PC-3 (cell line): Measurements from ENCODE around the gene TRIM45. TPM values are rescaled to one million over a fixed set of nuclear protein-coding genes. Genes with fewer than 3 reads are reported as not detected.
"Not testable (repeated sequence)": the region's sequence is repeated elsewhere in the genome, so short reads cannot be mapped to it uniquely, and the experiment has no call there.

ENCODE experiments used
- ATAC-seq: fragments of 200-7000 bp; cut with Tn5 transposase; 2 replicates; pipeline ENCODE4 v1.9.1; 2020; ENCODE audit warnings: mild to moderate bottlenecking, moderate library complexity
- BruUV-seq: library from RNA; stranded (reverse); fragments of 400-500 nt; replicated peaks from 2 replicates; lab custom pipeline; 2021; lab: Mats Ljungman, UMichigan
- CTCF ChIA-PET: fragments of 300-600 bp; sonication (Branson Sonifier 250); formaldehyde crosslinking; loops from one replicate; lab custom pipeline; 2022; ENCODE audit warnings: antibody characterized with exemption; lab: Charles Lee
- POLR2A ChIA-PET: fragments of 300-600 bp; sonication (Branson Sonifier 250); formaldehyde crosslinking; loops from one replicate; lab custom pipeline; 2022; ENCODE audit warnings: antibody characterized with exemption; ENCODE audit not compliant: unreplicated experiment; lab: Charles Lee
- DNase-seq: peaks from one replicate; pipeline ENCODE4 v3.0.0-alpha.2; 2015
- H2AFZ ChIP-seq: fragments of 300-600 bp; sonication (generic); 2 replicates; pipeline ENCODE4 v1.6.0; 2016; ENCODE audit warnings: antibody characterized with exemption, low read length
- H3F3A ChIP-seq: fragments of 300-600 bp; sonication (generic); one replicate; pipeline ENCODE4 v1.6.0; 2017; ENCODE audit warnings: antibody characterized with exemption, low read length, control low read depth, mild to moderate bottlenecking; ENCODE audit not compliant: unreplicated experiment
- H3K27ac ChIP-seq: fragments of 300-600 bp; sonication (generic); 2 replicates; pipeline ENCODE4 v1.5.1; 2016; ENCODE audit warnings: mild to moderate bottlenecking, low read length
- H3K27me3 ChIP-seq: fragments of 300-600 bp; sonication (generic); 2 replicates; pipeline ENCODE4 v1.6.1; 2016; ENCODE audit warnings: low read length, mixed read lengths
- H3K36me3 ChIP-seq: fragments of 300-600 bp; sonication (generic); 2 replicates; pipeline ENCODE4 v1.6.1; 2016; ENCODE audit warnings: low read depth, mixed run types, low read length, mixed read lengths
- H3K4me1 ChIP-seq: fragments of 300-600 bp; sonication (generic); 2 replicates; pipeline ENCODE4 v1.5.1; 2016; ENCODE audit warnings: low read length; ENCODE audit not compliant: insufficient read depth
- H3K4me2 ChIP-seq: fragments of 300-600 bp; sonication (generic); 2 replicates; pipeline ENCODE4 v1.6.0; 2016; ENCODE audit warnings: low read length
- H3K4me3 ChIP-seq: fragments of 300-600 bp; sonication (generic); 2 replicates; pipeline ENCODE4 v1.5.1; 2016; ENCODE audit warnings: mild to moderate bottlenecking, low read length, mixed read lengths
- H3K79me2 ChIP-seq: fragments of 300-600 bp; sonication (generic); 2 replicates; pipeline ENCODE4 v1.6.1; 2017; ENCODE audit warnings: low read length, mixed read lengths
- H3K9ac ChIP-seq: fragments of 300-600 bp; sonication (generic); 2 replicates; pipeline ENCODE4 v1.6.0; 2016; ENCODE audit warnings: mild to moderate bottlenecking, low read length
- H3K9me2 ChIP-seq: fragments of 300-600 bp; sonication (generic); replicated peaks from 2 replicates; pipeline ENCODE4 v1.6.1; 2016; ENCODE audit warnings: mixed run types, low read length, mixed read lengths
- H3K9me3 ChIP-seq: fragments of 300-600 bp; sonication (generic); 2 replicates; pipeline ENCODE4 v1.6.1; 2016; ENCODE audit warnings: low read length, mixed read lengths
- H4K20me1 ChIP-seq: fragments of 300-600 bp; sonication (generic); 2 replicates; pipeline ENCODE4 v1.6.1; 2016; ENCODE audit warnings: low read length, mixed read lengths
- EZH2 ChIP-seq: fragments of 300-600 bp; sonication (generic); IDR thresholded peaks from one replicate; pipeline ENCODE4 v1.6.1; 2017; ENCODE audit warnings: antibody characterized with exemption, mild to moderate bottlenecking, low read length; ENCODE audit not compliant: unreplicated experiment
- EZH2phosphoT487 ChIP-seq: fragments of 300-600 bp; sonication (generic); IDR thresholded peaks from 2 replicates; pipeline ENCODE4 v1.6.1; 2018; ENCODE audit warnings: mild to moderate bottlenecking, antibody characterized with exemption, low read length, borderline replicate concordance
- intact Hi-C: fragments of 100-400 bp; cut with micrococcal nuclease; formaldehyde crosslinking; loops from 2 replicates; pipeline ENCODE4 v1.9.0; 2023
- total RNA-seq: library from RNA; depleted of rRNA; stranded (reverse); fragments of >200 nt; gene quantifications from 2 replicates; pipeline ENCODE4 v1.2.3, GENCODE V29; 2014
- TF ChIP-seq, protein P1 (sequence below): fragments of 300-600 bp; sonication (generic); conservative IDR thresholded peaks from 2 replicates; pipeline ENCODE4 v1.5.1; 2017; ENCODE audit warnings: antibody characterized with exemption, low read depth, mild to moderate bottlenecking, low read length

TRIM45 gene
- total RNA-seq, 1 experiment from 2014 or later, result 4.3 TPM

DNA sequence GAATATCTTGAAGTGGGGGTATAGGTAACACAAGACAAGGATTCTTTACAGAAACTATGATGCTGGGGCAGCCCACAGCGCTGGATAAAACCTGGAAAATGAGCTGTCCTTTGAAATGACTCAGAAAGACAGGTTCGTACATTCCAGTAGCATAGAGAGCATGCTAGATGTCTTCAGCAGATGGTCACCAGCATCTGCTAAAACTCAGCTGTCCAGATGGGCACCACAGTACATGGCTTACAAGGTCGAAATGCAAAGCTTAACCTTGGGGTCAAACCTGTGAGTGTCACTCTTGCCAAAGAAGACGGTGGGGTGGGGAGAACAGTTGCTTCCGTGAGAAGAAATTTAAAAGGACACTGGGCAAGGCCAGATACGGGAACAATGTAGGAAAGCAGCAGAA lies 41.3 kb upstream of the TRIM45 start:
- ATAC-seq, result no peak
- no peaks in the 10 kb centered on the region for H3K79me2 ChIP-seq
- intact Hi-C loops, result loop anchor here (1.0 to 5.0 kb wide), 2 partner anchors 15 to 119 kb away; no protein-coding TSS in a partner anchor
- no peak overlapping the region for H2AFZ ChIP-seq
- no peaks in the 10 kb centered on the region for H4K20me1 ChIP-seq
- ChIA-PET CTCF (no interaction called here), POLR2A (no interaction called here)
- TF ChIP-seq EZH2 (no peak), EZH2phosphoT487 (no peak)
- TF ChIP-seq, protein P1, sequence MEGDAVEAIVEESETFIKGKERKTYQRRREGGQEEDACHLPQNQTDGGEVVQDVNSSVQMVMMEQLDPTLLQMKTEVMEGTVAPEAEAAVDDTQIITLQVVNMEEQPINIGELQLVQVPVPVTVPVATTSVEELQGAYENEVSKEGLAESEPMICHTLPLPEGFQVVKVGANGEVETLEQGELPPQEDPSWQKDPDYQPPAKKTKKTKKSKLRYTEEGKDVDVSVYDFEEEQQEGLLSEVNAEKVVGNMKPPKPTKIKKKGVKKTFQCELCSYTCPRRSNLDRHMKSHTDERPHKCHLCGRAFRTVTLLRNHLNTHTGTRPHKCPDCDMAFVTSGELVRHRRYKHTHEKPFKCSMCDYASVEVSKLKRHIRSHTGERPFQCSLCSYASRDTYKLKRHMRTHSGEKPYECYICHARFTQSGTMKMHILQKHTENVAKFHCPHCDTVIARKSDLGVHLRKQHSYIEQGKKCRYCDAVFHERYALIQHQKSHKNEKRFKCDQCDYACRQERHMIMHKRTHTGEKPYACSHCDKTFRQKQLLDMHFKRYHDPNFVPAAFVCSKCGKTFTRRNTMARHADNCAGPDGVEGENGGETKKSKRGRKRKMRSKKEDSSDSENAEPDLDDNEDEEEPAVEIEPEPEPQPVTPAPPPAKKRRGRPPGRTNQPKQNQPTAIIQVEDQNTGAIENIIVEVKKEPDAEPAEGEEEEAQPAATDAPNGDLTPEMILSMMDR, result no peak
- H3K4me3 ChIP-seq, result no peak overlapping the region
- no peaks in the 10 kb centered on the region for H3K36me3 ChIP-seq
- H3K9me2 ChIP-seq, result no peaks in the 10 kb centered on the region
- H3K4me1 ChIP-seq, result peaks cover 56% of the 10 kb centered on the region
- peak; percentile 27 for DNase-seq
- 0 out of 2 replicates have a peak overlapping the region, but pooled peaks have one; percentile 30 for H3K9ac ChIP-seq
- H3K27ac ChIP-seq, result peak overlapping the region; percentile 59
- peak overlapping the region; percentile 20 for H3K4me2 ChIP-seq
- no peaks in the 10 kb centered on the region for H3K27me3 ChIP-seq
- peaks cover 4% of the 10 kb centered on the region for H3F3A ChIP-seq
- no peaks in the 10 kb centered on the region for H3K9me3 ChIP-seq
- BruUV-seq, result no TSS peak

DNA sequence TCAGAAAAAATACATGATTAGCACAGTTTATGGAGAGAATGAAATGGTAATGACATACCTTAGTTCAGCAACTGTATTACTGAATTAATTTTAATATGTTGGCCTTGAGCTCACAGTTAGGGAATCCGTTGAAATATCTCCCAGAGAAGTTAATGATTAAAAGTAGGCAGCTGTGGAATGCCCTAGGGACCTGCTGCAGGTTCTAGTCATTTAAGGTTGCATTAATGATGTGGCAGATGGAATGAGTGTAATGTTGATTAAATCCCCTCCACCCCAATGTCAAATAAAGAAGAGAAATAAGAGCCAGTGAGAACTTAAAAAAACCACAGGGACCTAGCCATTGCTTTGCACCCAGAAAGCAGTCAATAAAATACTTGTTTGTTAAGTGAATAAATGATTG lies 40.3 kb upstream of the TRIM45 start:
- no peaks in the 10 kb centered on the region for H3K27me3 ChIP-seq
- H3K4me3 ChIP-seq, result no peak overlapping the region
- intact Hi-C loops, result loop anchor here (1.0 to 5.0 kb wide), 2 partner anchors 14 to 120 kb away; no protein-coding TSS in a partner anchor
- peaks cover 49% of the 10 kb centered on the region for H3K4me1 ChIP-seq
- no peaks in the 10 kb centered on the region for H3K9me2 ChIP-seq
- no peaks in the 10 kb centered on the region for H3K36me3 ChIP-seq
- H4K20me1 ChIP-seq, result no peaks in the 10 kb centered on the region
- H3K4me2 ChIP-seq, result peak overlapping the region; percentile 20
- peaks cover 4% of the 10 kb centered on the region for H3F3A ChIP-seq
- ChIA-PET CTCF (interaction anchor here (1.0 kb wide), 1 partner anchor 34 kb away, joined by 4 read pairs; no protein-coding TSS in a partner anchor), POLR2A (interaction anchor here (0.6 kb wide), 1 partner anchor 15 kb away, joined by 4 read pairs; no protein-coding TSS in a partner anchor)
- H3K9ac ChIP-seq, result no peak overlapping the region
- ATAC-seq, result peak; percentile 53
- no peaks in the 10 kb centered on the region for H3K79me2 ChIP-seq
- DNase-seq, result peak; percentile 69
- H2AFZ ChIP-seq, result no peak overlapping the region
- H3K9me3 ChIP-seq, result no peaks in the 10 kb centered on the region
- BruUV-seq, result no TSS peak
- peak overlapping the region; percentile 59 for H3K27ac ChIP-seq
- TF ChIP-seq EZH2 (no peak), EZH2phosphoT487 (no peak)
- TF ChIP-seq, protein P1, result no peak

GRCh38 chr1:117151305-117151704 lies 29.8 kb upstream of the TRIM45 start:
- POLR2A ChIA-PET, BruUV-seq, CTCF ChIA-PET: not testable (repeated sequence)

More at GRCh38 chr1:117151305-117151704, 29.8 kb upstream of the TRIM45 start:
- H4K20me1 ChIP-seq, H3K9ac ChIP-seq, H3K36me3 ChIP-seq, H3K9me3 ChIP-seq, ATAC-seq, H2AFZ ChIP-seq, H3K4me2 ChIP-seq, H3K4me3 ChIP-seq, H3K79me2 ChIP-seq, H3K27me3 ChIP-seq, H3K27ac ChIP-seq, H3K9me2 ChIP-seq, intact Hi-C loops, DNase-seq: not testable (repeated sequence)
- H3K4me1 ChIP-seq, result peaks cover 23% of the 10 kb centered on the region
- peaks cover 12% of the 10 kb centered on the region for H3F3A ChIP-seq
